Adrenal gland (tissue), 5 donors: ENCODE results near the gene RPL36.

Experiments used
- CTCF ChIP-seq, 6 experiments: fragments of 450-650 bp in 4 of 6; fragments of 200-600 bp in 2 of 6; sonication (generic) in 1 of 6; IDR thresholded peaks; 1 replicate in 5 of 6; 2 replicates in 1 of 6; pipeline versions ENCODE4 v1.5.1 to v1.8.0; 2016 to 2021; ENCODE audit warnings: antibody characterized with exemption in 6 of 6, mild to moderate bottlenecking in 2 of 6, moderate library complexity in 1 of 6
- POLR2A ChIP-seq, 2 donors: fragments of 450-650 bp; IDR thresholded peaks; one replicate each; pipeline ENCODE4 v1.6.1; 2017; ENCODE audit warnings: antibody characterized with exemption in 2 of 2, mild to moderate bottlenecking in 2 of 2, moderate library complexity in 1 of 2
- donor health status: DM: no; HTN: no; CAD: no.

DNA sequence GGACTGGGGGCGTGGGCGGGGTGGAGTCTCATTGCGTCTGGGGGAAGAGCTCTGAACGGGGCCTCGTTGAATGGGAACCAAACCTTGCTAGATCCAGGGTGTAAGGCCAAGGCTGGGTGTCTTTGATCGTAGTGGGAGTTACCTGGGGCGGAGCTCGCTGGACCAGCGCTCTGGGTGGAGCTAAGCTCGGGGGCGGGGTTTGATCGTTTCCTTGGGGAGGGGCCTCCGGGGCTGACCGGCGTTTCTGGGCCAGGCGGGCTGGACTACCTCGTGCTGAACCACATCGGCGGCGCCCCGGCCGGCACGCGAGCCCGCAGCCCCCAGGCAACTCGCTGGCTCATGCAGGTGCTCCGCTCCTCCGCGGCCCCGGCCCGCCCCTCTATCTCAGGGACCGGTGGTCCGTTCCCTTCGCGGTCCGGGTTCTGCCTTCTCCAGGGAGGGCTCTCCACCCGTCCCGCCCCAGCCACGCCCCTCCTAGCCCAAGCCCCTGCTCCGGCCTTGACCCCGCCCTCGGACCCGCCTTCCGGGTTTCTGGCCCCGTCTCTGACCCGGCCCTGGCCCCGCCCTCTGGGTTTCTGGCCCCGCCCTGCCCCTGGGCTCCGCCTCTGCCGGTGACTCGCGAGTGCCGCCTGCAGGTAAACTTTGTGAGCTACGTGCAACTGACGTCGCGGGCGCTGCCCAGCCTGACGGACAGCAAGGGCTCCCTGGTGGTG lies 3.3 kb upstream of the RPL36 start:
- TF ChIP-seq CTCF (IDR thresholded peaks at IDR 0.05) (peak; percentile 68 to 91 (median 76)), POLR2A (IDR thresholded peaks at IDR 0.05) (peak in 1 of 2 donors; percentile 41)
